Esophagus muscularis mucosa (tissue), 3 donors: ENCODE measurements around the gene ZNF784.

Source experiments
- POLR2A ChIP-seq: fragments of 450-650 bp; IDR thresholded peaks from one replicate; pipeline ENCODE4 v1.6.1; 2017; ENCODE audit warnings: antibody characterized with exemption, moderate library complexity, mild to moderate bottlenecking, low read depth
- POLR2AphosphoS5 ChIP-seq, 2 donors: sonication (generic); formaldehyde crosslinking; IDR thresholded peaks; one replicate each; pipeline ENCODE4 v1.6.1; 2017; ENCODE audit warnings: antibody characterized with exemption in 2 of 2
- TF ChIP-seq, protein P1 (sequence below), 3 experiments: fragments of 200-600 bp in 2 of 3; fragments of 450-650 bp in 1 of 3; sonication (generic) in 2 of 3; IDR thresholded peaks; one replicate each; pipeline ENCODE4 v1.5.1; 2017 to 2019; ENCODE audit warnings: antibody characterized with exemption in 3 of 3, mild to moderate bottlenecking in 2 of 3, moderate library complexity in 1 of 3

DNA sequence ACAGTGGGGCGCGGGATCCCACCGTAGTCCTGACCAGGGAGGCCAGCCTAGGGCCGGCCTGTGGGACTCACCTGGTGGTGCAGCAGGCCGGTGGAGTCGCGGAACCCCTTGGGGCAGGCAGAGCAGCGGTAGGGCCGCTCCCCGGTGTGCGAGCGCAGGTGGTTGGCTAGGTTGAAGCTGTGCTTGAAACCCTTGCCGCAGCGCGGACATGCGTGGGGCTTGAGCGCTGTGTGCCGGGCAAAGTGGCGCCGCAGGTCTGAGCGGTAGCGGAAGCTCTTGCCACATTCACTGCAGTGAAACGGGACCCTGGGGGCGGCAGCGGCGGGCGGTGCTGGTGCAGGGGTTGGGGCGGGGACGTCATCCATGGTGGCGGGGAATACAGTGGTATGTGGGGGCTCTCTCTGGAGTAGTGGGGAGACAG, 26.9 kb downstream of the ZNF784 start:
- TF ChIP-seq, protein P1, sequence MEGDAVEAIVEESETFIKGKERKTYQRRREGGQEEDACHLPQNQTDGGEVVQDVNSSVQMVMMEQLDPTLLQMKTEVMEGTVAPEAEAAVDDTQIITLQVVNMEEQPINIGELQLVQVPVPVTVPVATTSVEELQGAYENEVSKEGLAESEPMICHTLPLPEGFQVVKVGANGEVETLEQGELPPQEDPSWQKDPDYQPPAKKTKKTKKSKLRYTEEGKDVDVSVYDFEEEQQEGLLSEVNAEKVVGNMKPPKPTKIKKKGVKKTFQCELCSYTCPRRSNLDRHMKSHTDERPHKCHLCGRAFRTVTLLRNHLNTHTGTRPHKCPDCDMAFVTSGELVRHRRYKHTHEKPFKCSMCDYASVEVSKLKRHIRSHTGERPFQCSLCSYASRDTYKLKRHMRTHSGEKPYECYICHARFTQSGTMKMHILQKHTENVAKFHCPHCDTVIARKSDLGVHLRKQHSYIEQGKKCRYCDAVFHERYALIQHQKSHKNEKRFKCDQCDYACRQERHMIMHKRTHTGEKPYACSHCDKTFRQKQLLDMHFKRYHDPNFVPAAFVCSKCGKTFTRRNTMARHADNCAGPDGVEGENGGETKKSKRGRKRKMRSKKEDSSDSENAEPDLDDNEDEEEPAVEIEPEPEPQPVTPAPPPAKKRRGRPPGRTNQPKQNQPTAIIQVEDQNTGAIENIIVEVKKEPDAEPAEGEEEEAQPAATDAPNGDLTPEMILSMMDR (IDR thresholded peaks at IDR 0.05) = no peak
- TF ChIP-seq POLR2AphosphoS5 (IDR thresholded peaks at IDR 0.05) (no peak), POLR2A (no peak)
